ENCODE data around the gene TSN.
"Not testable (repeated sequence)": the region's sequence is repeated elsewhere in the genome, so short reads cannot be mapped to it uniquely, and the experiment has no call there.

The TSN gene

DNA sequence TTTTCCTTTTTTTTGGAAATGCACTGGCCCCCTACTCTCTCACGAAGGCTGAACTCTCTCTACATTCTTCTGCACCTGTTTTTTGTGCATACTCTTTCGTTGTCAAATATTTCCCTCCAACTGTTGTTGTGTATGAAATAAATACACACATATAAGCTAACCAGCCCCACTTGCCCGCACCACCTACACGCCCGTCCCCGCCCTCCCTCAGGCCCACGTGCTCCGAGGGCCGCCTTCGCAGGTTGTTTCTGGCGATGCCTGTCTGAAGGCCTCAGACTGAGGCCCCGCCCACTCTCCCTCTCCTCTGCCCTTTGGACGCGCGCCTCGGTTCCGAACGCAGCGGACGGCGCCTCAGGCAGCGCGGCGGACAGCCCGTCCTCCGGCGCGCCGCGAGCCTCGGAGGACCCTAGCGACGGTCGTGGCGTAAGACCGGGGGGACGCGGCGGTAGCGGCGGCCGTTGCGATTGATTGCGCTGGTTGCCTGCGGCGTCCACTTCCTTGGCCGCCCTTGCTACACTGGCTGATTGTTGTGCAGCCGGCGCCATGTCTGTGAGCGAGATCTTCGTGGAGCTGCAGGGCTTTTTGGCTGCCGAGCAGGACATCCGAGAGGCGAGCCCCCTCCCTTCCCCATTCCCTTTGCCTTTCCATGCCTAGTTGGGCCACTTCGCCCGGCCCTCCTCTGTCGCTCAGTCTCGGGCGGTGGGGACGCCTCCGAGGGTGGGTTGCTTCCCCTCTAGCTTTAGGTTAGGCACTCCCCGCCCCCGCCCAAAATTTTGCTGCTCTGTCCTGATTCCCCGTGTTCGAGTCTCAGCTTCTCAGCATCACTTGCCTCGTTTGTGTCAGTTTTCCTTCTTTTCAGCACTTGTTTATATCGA, at the start of gene TSN:
Gene TSN (plus strand): TSS at position 415 of the 875 bp plus-strand sequence. CDS start 129 bp downstream, at position 544.
- FAIRE-seq: no peak

DNA sequence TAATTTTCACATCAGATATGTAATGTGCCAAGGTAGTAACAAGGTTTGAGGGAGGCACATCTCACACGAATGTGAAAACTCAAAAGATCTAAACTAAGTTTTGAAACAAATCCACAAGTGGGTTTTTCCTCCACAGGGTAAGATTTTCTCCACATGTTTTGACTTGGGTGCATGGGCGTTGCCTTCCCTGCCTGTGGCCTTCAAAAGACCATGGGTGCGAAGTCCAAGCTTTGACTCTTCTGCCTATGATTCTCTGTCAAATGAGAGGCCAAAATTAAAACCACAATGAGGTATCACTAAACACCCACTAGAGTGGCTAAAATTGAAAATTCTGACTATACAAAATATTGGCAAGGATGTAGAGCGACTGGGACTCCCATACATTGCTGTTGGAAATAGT, 49.5 kb upstream of the TSN start:
- no peak for FAIRE-seq

DNA sequence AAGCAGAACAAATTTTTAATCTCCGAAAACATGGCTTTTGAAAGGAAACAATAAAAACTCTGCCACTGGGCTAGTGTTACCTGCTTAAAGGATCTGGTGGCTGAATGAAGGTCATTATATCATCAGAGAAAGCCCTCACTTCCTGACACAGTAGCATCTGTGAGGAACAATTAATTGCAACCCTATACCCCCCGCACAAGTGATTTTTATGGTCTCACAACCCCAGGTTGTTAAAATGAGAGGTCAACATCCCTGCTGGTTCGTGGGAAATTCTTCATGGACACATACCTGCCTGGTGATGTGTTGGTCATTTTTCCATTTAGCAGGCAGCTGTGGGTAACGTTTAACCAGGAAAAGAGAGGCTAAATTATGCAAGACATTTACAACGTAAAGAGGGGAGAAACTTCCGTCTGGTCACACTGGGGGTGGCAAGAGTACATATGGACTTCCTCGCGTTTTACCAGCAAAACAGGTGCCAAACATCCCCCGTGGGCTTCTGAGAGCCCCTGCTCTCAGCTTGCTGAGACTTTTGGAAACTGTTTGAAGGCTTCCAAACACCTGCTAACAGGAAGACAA, 48.0 kb upstream of the TSN start:
- FAIRE-seq: no peak

DNA sequence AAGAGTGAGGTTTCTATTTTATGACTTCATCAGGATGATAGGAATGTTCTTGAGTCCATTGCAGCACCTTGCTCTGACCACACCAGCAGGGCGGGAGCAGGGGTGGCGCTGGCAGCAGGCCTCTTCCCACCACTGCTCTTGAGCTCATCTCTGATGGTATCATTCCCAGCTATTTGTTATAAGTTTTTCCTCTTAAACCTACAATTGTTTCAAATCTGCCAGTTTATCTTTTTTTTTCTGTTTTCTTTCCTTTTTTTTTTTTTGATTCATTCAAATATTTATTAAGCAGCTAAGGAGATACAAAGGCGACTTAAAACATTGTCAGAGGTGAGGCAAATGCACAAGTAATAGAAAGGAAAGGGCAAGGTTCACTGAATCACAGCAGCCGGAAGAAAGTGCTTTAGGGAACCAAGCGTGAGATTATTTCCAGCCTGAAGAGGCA, 47.5 kb upstream of the TSN start:
- FAIRE-seq: no peak

DNA sequence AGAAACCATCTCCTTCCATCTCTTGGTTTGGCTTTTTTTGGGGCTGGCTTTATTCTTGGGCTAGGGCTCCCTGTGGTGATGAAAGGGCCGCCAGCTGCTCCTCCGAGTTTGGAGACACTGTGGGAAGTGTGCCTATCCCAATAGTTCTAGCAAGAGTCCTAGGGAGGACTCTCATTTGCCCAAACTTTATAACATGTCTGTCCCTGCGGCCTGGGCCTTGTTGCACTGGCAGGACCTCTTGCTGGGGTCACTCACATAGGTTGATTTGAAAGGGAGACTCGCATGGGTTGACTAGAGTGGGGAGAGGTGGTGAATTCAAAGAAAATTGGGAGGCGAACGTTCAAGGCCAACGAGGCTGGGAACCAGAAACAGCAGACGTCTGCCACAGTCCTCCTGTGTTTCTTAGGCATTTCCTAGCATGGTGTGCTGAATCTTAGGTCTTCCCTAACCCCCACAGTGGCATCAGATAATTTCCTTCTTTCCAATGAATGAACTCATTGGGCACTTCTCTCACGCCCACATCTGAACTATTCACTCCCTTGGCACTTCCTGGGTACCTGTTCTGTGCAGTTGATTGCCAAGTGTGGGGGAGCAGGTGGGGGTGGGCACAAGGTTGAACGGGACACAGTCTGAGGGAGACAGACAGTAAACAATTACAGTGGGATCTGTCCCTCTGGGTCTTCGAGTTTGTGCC, 45.5 kb upstream of the TSN start:
- no peak for FAIRE-seq

DNA sequence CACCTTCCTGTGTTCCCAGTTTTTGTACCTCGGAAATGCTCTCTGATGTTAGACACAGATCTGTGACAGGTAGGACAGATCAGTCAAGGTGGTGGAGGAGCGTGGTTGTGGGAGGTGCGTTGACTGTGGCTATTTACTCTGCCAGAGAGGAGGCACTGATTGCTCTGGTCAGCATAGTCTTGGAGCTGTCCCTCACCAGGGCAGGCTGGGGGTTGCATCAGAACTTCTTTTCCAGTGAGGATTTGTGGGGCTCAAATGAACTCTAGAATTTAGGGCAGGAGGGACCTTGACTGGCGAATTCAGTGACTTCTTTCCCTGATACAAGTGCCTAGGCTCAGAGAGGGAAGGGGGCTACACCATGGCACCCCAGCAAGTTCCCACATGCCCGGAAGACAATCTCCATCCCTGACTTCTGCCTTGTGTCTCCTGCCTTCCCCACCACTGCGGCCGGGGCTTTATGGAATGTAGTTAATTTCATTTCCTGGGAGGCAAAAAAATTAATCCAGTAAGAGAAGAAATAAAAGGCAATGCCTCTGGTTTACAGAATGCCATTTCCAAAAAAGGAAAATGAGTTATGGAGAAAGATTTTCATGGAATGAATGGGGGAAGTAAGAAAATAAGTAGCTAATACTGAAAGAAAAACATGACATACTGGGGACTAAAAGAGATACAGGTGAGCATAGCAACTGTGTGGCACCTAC, 44.8 kb upstream of the TSN start:
- FAIRE-seq: no peak

DNA sequence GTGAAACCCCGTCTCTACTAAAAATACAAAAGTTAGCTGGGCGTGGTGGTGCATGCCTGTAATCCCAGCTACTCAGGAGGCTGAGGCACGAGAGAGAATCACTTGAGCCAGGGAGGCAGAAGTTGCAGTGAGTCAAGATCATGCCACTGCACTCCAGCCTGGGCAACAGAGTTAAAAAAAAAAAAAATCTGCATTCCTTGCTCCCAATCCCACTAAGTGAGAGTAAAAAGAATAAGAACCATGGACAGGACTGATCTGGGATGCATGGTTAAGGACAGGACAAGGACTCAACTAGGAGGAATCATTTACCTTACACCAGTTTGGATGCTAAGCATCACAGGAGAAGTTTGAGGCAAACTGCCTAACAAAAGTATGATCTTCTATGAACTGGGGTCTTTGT, 44.0 kb upstream of the TSN start:
- not testable (repeated sequence) for FAIRE-seq

DNA sequence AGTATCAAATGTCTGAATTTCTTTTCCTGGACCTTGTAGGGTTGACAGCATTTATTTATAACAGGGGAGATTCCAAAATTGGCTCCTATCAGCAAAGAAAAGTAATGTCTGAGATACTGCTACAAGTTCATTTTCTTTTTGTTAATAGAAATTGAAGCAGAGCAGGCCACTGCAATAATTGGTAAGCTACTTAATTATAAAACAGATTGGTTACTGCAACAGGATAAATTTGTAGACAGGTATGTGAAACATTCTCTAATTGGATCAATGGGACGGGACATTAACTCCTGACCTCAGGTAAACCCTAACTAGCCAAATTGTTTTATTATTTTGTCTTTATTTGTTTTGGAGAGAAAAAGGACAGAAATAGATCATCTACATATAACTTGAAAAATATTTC, 39.3 kb upstream of the TSN start:
- no peak for FAIRE-seq

DNA sequence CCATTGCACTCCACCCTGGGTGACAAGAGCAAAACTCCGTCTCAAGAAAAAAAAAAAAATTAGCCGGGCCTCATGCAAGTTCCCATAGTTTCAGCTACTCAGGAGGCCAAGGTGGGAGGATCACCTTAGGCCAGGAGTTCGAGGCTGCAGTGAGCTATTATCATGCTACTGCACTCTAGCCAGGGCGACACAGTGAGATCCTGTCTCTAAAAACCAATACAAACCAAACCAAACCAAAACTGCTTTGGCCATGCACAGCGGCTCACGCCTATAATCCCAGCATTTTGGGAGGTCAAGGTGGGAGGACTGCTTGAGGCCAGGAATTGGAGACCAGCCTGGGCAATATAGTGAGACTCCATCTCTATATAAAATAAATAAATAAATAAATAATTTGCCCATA, 37.9 kb upstream of the TSN start:
- FAIRE-seq: no peak

DNA sequence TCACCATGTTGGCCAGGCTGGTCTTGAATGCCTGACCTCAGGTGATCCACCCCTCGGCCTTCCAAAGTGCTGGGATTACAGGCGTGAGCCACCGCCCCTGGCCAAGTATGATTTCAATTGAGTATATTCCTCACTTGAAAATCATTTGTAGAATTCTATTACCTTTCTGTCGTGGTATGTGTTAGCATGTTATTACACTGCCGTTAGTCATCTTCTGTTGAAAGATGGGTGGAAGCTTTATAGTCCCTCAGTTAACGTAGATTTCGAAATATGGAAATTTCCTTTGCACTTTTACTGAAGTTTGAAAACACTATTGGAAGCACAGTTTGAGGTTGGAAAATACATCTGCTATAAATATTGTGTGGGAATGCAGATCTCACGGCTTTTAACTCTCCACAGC, 33.5 kb upstream of the TSN start:
- no peak for FAIRE-seq

DNA sequence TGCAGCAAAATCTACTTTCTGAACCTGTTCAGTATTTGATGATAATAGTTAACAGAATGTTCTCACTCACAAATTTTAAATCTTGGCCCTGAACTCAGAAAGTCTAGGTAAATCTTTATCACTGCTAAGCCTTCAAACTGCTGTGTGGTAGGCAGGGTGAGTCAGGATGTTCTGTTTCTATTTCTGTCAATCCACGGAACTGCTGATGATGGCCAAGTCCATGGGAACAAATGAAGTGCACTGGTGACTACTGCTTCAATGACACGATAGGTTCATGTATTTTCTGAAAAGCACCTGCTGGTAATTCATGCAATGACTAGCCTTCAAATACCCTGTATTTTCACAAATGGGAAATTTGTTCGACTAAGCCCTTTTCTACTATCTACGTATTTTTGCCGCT, 33.0 kb upstream of the TSN start:
- no peak for FAIRE-seq

DNA sequence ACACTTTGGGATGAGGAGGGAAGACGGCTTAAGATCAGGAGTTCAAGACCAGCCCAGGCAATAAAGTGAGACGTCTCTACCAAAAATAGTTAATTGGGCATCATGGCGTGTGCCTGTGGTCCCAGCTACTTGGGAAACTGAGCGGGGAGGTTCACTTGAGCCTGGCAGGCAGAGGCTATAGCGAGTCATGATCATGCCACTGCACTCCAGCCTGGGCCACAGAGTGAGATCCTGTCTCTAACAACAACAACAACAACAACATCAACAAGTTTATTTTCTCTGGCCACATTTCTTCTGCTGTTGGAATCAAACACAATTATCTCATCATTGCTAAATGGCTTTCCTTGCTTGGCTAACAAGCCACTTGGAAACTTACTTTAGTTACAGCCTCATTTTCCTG, 32.1 kb upstream of the TSN start:
- FAIRE-seq: no peak

DNA sequence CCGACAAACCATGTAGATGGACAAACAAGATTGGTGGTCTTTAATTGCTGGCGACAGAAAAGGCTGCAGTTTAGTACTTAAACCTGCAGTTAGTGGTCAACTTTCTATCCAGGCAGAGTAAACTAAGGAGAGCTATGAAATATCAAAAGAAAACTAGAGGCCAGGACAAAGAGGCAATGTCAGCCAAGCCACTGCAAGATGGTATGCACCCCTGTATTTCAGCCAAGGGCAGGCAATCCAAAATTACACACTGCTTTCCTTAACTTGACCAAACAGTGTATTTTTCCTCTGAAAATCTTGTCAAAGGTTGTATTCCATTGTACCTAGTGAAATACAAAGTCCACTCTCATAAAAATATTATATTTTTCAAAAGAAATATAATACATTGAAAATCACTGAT, 28.1 kb upstream of the TSN start:
- FAIRE-seq: no peak

DNA sequence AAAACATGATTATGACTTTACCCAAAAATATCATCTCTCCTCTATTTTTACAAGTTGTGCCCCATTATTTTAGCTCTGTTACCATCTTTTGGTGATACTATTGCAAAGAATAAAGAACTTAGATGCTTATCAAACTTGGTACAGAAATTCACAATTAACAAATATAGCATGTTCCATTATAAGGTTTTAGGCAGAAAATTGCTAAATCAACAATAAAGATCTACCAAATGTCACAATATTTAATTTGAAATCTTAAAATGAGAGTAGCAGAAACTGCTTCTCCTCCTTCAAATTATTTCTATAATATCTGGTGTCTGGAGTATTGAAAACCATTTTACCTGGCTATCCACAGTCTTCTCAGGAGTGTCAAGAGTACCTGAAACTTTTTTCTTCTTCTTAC, 27.5 kb upstream of the TSN start:
- no peak for FAIRE-seq

DNA sequence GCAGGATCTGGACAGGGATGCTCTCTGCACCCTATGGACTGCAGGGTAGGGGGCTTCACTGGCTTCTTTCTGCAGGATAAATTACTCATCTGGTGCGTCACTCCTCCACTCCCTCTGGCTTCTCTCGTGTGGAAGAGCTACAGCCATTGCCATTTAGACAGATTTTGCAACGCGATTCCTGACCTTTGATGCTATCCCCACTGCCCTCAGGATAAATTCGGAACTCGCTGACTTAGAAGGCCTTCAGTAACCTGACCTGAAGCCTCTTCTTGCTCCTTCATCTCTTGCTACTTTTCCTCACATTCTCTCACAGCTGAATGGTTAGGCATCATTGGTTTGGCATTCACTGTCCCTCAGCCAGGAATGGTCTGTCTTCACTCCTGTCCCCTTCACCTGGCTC, 24.1 kb upstream of the TSN start:
- FAIRE-seq: no peak

DNA sequence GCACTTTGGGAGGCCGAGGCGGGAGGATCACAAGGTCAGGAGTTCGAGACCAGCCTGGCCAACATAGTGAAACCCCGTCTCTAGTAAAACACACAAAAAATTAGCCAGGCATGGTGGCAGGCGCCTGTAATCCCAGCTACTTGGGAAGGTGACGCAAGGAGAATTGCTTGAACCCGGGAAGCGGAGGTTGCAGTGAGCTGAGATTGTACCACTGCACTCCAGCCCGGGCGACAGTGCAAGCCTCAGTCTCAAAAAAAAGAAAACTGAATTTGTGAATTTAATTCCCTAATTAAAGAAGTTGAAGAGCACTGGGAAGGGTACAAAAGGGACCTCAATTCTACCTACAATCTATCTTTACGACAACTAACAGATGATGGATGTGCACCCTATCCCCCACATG, 20.9 kb upstream of the TSN start:
- FAIRE-seq: not testable (repeated sequence)

DNA sequence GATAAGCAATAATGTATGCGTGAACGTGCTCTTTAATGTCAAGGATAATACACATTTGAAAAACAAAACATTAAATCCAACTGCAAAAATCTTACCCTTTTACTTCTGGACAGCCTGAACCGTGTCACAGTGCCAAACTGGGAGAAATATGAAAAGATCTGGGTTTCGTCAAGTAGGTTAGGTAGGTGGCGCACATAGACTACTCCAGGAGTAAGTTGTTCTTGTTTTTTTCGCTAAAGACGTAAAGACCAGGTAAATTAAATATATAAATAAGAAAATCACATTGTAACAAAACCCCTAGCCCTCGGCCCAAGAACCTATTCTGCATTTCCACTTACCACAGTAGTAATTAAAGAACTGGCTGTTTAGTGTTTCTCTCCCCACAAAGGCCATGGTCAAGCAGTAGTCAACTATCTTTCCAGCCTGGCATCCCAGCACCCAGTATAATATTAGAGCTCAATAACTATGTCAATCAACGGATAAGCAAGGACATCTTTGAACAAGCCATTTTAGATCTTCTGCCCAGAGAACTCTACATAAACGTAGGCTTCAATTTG, 19.9 kb upstream of the TSN start:
- FAIRE-seq: no peak

DNA sequence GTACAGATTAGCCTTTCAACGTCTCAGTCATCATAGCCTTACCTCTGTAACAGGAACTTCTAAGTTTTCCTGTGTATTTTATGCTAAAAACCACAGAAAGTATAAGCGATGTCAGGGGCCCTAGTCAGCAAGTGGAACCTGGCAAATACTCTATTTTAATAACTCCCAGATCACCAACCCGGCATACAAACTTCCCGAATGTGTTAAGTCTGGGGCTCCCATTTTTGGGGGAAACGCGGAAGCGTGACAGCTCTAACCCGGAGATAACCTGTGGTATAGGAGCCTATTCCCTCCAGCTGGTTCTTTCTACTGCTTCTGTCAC, 19.4 kb upstream of the TSN start:
- no peak for FAIRE-seq

DNA sequence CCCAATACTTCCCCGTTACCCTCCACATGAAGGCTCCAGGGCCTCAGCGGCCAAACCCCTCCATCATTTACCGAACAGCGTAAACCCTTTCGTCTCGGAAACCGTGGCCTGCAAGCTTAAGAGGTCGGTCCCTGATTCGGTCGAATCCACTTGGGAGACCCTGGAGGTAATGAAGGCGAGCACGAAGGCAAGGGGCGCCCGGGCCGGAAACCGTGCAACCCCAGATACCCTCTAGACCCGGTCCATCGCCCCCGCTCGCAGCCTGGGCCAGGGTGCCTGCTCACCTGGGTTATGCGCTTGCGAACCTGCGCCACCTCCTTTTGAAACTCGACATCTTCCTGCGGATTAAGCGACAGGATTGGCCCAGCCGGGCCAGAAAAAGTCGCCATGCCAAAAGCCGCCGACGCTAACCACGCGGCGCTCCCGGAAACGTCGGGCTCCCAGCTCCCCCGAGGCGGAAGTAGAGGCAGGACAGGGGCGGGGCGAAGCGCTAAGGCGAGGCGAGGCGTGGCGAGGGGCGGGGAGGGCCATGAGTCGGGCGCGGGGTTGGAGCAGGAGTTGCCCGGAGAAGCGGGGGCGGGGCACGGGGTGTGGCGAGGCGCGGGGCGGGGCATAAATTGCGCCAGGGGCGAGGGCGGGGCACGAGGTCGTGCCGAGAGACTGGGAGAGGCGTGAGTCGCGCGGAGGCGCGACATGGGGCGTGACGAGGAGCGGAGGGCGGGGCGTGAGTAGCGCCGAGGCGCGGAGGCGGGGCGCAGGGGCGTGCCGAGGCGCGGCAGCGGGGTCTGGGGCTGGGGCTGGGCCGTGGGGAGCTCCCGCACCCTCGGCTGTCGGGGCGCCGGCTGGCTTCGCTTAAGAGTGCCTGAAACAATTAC, 18.8 kb upstream of the TSN start, which contains the start of gene NIFK:
Gene NIFK (minus strand): TSS at position 414 of the 875 bp plus-strand sequence. CDS start 25 bp downstream, at position 389.
- FAIRE-seq: no peak

DNA sequence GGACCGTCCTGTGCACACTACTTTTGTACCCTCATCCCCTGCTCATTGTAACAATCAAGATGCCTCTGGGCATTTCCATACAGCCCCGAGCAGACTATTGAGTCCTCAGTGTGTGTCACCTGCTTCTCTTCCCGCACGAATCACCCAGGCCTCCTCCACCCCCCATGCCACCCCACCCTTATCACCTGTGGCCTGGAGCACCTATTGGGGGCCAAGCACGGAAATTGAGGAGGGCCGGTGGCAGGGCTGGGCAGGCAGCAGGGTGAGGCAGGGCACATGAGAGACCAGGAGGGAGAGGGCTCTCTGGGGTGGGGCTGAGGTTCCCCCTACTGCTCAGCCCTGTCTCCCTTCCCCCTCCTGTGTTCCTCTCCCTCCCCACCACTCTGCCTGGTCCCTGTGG, 14.5 kb upstream of the TSN start:
- FAIRE-seq: no peak

DNA sequence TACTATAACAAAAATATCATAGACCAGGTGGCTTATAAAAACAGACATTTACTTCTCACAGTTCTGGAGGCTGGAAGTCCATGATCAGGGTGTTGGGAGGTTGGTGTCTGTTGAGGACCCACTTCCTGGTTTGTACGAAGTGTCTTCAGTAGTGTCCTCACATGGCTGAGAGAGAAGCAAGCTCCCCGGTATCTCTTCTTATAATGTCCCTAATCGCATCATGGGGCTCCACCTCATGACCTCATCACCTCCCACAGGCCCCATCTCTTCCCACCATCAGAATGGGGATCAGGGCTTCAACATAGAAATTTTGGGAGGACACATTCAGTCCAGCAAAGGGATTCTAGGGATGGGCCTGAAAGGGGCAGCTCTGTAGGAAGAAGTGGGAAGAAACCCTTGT, 14.0 kb upstream of the TSN start:
- no peak for FAIRE-seq

DNA sequence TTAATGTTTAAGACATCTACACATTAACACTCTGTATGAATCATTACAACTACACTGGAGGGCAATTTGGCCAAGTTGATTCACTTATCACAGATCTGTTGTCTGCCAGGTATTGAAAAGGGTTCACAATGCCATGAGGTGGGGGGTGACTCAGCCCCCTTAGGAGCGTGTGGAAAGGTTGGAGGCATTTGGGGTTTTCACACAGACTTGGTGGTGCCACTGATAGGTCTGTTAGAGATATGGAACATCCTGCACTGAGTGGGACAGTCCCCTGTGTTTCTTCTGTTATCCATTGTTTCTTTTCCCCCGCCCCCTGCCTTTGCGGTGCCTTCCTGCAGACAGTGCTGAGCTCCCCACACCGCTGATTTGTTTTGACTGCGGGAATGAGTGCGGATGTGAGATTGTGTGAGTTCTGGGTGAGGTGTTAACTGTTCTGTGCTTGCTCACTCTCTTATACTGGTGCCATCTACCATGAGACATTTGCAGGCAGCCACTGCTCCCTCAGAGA, 9.3 kb upstream of the TSN start:
- no peak for FAIRE-seq

Measured in endometrium (tissue), 2 donors.